GM19239 (cell line): ENCODE results near the gene RNF5.

ENCODE experiments used
- DNase-seq: peaks from one replicate; pipeline ENCODE4 v3.0.0; 2011; ENCODE audit warnings: low spot score; ENCODE audit not compliant: insufficient read length
- FAIRE-seq: peaks from 2 replicates; lab custom pipeline; 2011; peaks lifted over from hg19 to GRCh38; lab: Jason Lieb, UNC

The RNF5 gene

GRCh38 chr6:32226434-32226833 lies 48.2 kb downstream of the RNF5 start:
- no peak for DNase-seq
- no peak for FAIRE-seq
